Ovary (tissue), 9 donors: Measurements from ENCODE around the gene ARHGAP45. TPM values are rescaled to one million over a fixed set of nuclear protein-coding genes. Genes with fewer than 3 reads are reported as not detected.

Experiments
- DNase-seq, 5 donors: peaks; one replicate each; pipeline ENCODE4 v3.0.0-alpha.2; 2019 to 2020
- H3K27ac ChIP-seq, 2 donors: fragments of 200-600 bp; one replicate each; pipeline versions ENCODE4 v1.5.1 to v1.8.0; 2019 to 2022
- H3K27me3 ChIP-seq: fragments of 200-600 bp; one replicate; pipeline ENCODE4 v1.8.0; 2022
- H3K36me3 ChIP-seq: fragments of 200-600 bp; sonication (generic); one replicate; pipeline ENCODE4 v1.5.1; 2019
- H3K4me1 ChIP-seq: one replicate; pipeline ENCODE4 v1.8.1; 2013; ENCODE audit warnings: mild to moderate bottlenecking, moderate library complexity; ENCODE audit not compliant: insufficient read depth
- H3K4me3 ChIP-seq: fragments of 200-600 bp; sonication (generic); one replicate; pipeline ENCODE4 v1.5.1; 2017
- H3K9me3 ChIP-seq, 2 donors: fragments of 200-600 bp in 1 of 2; sonication (generic) in 1 of 2; one replicate each; pipeline versions ENCODE4 v1.5.1 to v1.8.1; 2013 to 2019; ENCODE audit warnings: mild to moderate bottlenecking in 1 of 2, moderate library complexity in 1 of 2
- CTCF ChIP-seq, 3 donors: fragments of 450-650 bp in 2 of 3; fragments of 200-600 bp in 1 of 3; IDR thresholded peaks; one replicate each; pipeline versions ENCODE4 v1.5.1 to v1.8.0; 2016 to 2022; ENCODE audit warnings: antibody characterized with exemption in 3 of 3, mild to moderate bottlenecking in 1 of 3
- EP300 ChIP-seq: sonication (generic); formaldehyde crosslinking; IDR thresholded peaks from one replicate; pipeline ENCODE4 v1.6.1; 2017; ENCODE audit warnings: antibody characterized with exemption
- POLR2A ChIP-seq: fragments of 450-650 bp; IDR thresholded peaks from one replicate; pipeline ENCODE4 v1.6.1; 2017; ENCODE audit warnings: antibody characterized with exemption, mild to moderate bottlenecking, moderate library complexity
- WGBS, 3 donors: extraction: QIAGEN DNeasy Blood & Tissue Kit in 1 of 3; methylation state at CpG; one replicate each; pipeline versions ENCODE4 v1.1.5 to v1.1.7; 2013 to 2017; 5-methylcytosine and 5-hydroxymethylcytosine counted together
- intact Hi-C, 4 donors: fragments of 100-400 bp; cut with DNase I; formaldehyde crosslinking; loops; one replicate each; pipeline versions ENCODE4 v1.11.0 to v1.15.1; 2022 to 2023
- polyA plus RNA-seq, 2 donors: library from polyadenylated mRNA; stranded (reverse); fragments of 200-250 nt in 1 of 2; fragments of 350-450 nt in 1 of 2; fragmentation: Illumina TruSeq in 1 of 2; extraction: RNeasy Lipid Tissue Mini Kit (QIAGEN cat#74804) in 1 of 2; gene quantifications; one replicate each; pipeline ENCODE4 v1.2.3, GENCODE V29; 2013 to 2014
- total RNA-seq, 7 donors: library from RNA; depleted of rRNA in 2 of 7; stranded (reverse); fragments of >200 nt in 2 of 7; fragmentation: NEBNext Ultra II Directional in 3 of 7; extraction: Animal tissue kit (Norgen Biotek cat#: 25700) in 3 of 7; gene quantifications; one replicate each; pipeline versions ENCODE4 v1.1.0 to v1.2.4, GENCODE V29; 2016 to 2023
- donor health status: DM: no; HTN: no; CAD: no; lungs with moderate emphysema.
- donor health status: DM: no; HTN: no; CAD: no.
- donor health status: Bipolar disorder and iron deficiency.
- donor health status: DM: yes; HTN: yes; CAD: no.
- donor health status: DM: no; HTN: no; CAD: no.
- donor health status: DM: yes; HTN: yes; CAD: no.

The ARHGAP45 gene
- total and polyA plus RNA-seq, 9 donors: 1.0 to 10.6 (median 7.0) TPM

GRCh38 chr19:1108291-1109031 lies 41.5 kb downstream of the ARHGAP45 start:
- Histone ChIP-seq H3K9me3 (no peaks in the 10 kb centered on the region), H3K36me3 (no peaks in the 10 kb centered on the region), H3K4me1 (peaks cover 18% of the 10 kb centered on the region), H3K4me3 (no peak overlapping the region), H3K27me3 (no peaks in the 10 kb centered on the region), H3K27ac (no peak overlapping the region)
- no peak for TF ChIP-seq POLR2A
- no peak for TF ChIP-seq EP300
- no peak for TF ChIP-seq CTCF (IDR thresholded peaks at IDR 0.05)
- intact Hi-C loops: loop anchor here in 1 of 4 donors (10.0 kb wide), 1 partner anchor 184 kb away; the partner anchor contains the start of gene ARID3A
- 89 to 93% (median 90%) methylated on average over 78 to 89 of the region's 89 CpGs for WGBS, 3 donors
- peak in 1 of 5 donors; percentile 44 for DNase-seq

GRCh38 chr19:1109032-1109551 lies 42.1 kb downstream of the ARHGAP45 start:
- peak in 3 of 5 donors; percentile 42 to 55 (median 54) for DNase-seq
- H3K9me3 ChIP-seq: no peaks in the 10 kb centered on the region
- H3K27me3 ChIP-seq: no peaks in the 10 kb centered on the region
- intact Hi-C loops: loop anchor here in 1 of 4 donors (10.0 kb wide), 1 partner anchor 184 kb away; the partner anchor contains the start of gene ARID3A
- H3K27ac ChIP-seq: peak overlapping the region in 1 of 2 donors; percentile 6
- peaks cover 23% of the 10 kb centered on the region for H3K4me1 ChIP-seq
- no peaks in the 10 kb centered on the region for H3K36me3 ChIP-seq
- TF ChIP-seq POLR2A (no peak), EP300 (no peak), CTCF (IDR thresholded peaks at IDR 0.05) (no peak)
- H3K4me3 ChIP-seq: no peak overlapping the region
- WGBS, 3 donors: 78 to 84% (median 84%) methylated on average over 45 to 48 of the region's 48 CpGs

GRCh38 chr19:1109697-1110671 lies 43.0 kb downstream of the ARHGAP45 start:
- intact Hi-C loops: loop anchor here (5.0 to 10.0 kb wide), 2 partner anchors 82 to 185 kb away; partner anchors contain the start of gene ARID3A (in 1 of the 4)
- TF ChIP-seq CTCF (IDR thresholded peaks at IDR 0.05) (no peak), POLR2A (no peak), EP300 (no peak)
- Histone ChIP-seq H3K9me3 (no peaks in the 10 kb centered on the region), H3K27me3 (no peaks in the 10 kb centered on the region), H3K36me3 (no peaks in the 10 kb centered on the region), H3K27ac (no peak overlapping the region), H3K4me1 (peaks cover 22% of the 10 kb centered on the region), H3K4me3 (no peak overlapping the region)
- DNase-seq: peak in 2 of 5 donors; percentile 43 to 49
- 89 to 90% (median 90%) methylated on average over 52 to 54 of the region's 54 CpGs for WGBS, 3 donors
